Thyroid gland (tissue), 4 donors: ENCODE data around the gene CHN2.

Experiments used
- CTCF ChIP-seq, 6 experiments: fragments of 200-600 bp in 3 of 6; fragments of 450-650 bp in 3 of 6; sonication (generic) in 3 of 6; IDR thresholded peaks; one replicate each; pipeline ENCODE4 v1.5.1; 2016 to 2019; ENCODE audit warnings: antibody characterized with exemption in 6 of 6, mild to moderate bottlenecking in 2 of 6, inconsistent platforms in 1 of 6, moderate library complexity in 1 of 6
- POLR2A ChIP-seq, 2 donors: fragments of 450-650 bp; IDR thresholded peaks; one replicate each; pipeline ENCODE4 v1.6.1; 2017; ENCODE audit warnings: antibody characterized with exemption in 2 of 2, mild to moderate bottlenecking in 2 of 2, moderate library complexity in 1 of 2

DNA sequence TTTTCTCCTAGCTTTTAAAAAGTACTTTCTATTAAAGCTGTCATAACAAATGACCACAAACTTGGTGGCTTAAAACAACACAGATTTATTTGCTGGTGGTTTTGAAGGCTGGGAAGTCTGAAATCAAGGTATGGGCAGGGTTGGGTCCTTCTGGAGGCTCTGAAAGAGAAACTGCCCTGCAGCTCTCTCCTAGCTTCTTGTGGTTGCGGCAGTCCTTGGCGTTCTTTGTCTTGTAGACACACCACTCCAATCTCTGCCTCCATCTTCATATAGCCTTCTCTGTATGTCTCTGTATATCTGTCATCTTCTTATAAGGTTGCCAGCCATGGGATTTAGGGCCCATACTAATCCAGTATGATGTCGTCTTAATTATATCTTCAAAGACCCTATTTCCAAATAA is 289.7 kb downstream of the CHN2 start:
- no peak for TF ChIP-seq CTCF (IDR thresholded peaks at IDR 0.05)
- TF ChIP-seq POLR2A (IDR thresholded peaks at IDR 0.05) = no peak
